CD4-positive, alpha-beta T cell treated with Interleukin-6 at 100 ng/mL for 8 hours (primary cell): Measurements from ENCODE around the gene SOX6.

Source experiments
- DNase-seq: peaks from one replicate; pipeline ENCODE4 v3.0.0-alpha.2; 2020; ENCODE audit warnings: mixed read lengths, low spot score

SOX6 gene

DNA sequence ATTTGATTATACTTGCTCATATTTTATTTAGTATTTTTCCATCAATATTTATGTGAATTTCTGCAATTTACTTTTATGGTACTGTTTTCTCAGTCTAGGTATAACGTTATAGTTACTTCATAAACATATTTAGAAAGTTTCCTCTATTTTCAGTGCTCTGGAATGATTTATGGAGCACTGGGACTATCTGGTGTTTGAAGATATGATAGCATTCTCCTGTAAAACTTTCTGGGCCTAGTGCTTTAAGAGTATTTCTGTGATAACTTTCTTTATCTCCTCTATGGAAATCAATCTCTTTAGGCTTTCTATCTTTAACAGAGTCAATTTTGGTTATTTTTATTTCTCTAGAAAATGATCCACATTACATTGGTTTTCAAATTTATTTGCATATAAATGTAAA, 85.1 kb downstream of the SOX6 start:
- no peak for DNase-seq

GRCh38 chr11:16266021-16266420, 90.3 kb downstream of the SOX6 start:
- DNase-seq = no peak

GRCh38 chr11:16265022-16265421, 91.3 kb downstream of the SOX6 start:
- no peak for DNase-seq

- DNase-seq = no peak
Measured at GRCh38 chr11:16262645-16262955, 93.7 kb downstream of the SOX6 start.

DNA sequence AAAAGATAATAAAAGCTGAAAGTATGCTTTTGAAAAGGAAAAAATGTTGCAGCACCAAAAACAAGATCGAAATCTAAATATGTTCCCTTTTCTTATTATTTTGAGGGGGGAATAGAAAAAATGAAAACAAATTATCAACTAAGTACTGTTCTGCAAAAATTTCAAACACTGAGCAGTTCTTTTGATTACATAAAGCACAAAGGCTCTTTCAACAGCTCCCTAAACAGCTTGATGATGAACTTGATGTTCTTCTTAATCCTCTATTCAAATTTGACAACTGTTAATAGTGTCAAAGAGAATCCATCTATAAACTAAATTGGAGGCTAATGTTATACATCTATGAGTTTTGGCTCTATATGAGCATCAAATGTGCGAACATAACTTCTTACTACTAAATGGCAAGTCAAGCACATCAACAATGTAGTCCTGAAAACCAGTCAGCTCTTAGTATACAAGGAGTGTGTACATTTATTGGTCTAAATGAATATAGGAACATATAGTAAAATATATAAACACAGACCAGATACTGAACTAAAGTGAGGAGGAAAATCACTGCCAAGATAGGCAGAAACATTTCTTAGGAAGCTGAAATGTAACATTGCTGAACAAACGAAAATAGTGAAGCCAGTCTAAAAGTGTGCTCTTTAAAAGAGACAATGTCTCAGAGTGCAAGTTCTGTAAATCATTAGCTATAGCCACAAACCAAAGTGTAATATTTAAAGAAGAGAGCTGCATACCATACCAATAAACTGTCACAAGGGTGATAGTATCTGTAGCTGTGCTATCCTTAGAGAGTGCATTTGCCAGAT, 94.3 kb downstream of the SOX6 start:
- no peak for DNase-seq

DNA sequence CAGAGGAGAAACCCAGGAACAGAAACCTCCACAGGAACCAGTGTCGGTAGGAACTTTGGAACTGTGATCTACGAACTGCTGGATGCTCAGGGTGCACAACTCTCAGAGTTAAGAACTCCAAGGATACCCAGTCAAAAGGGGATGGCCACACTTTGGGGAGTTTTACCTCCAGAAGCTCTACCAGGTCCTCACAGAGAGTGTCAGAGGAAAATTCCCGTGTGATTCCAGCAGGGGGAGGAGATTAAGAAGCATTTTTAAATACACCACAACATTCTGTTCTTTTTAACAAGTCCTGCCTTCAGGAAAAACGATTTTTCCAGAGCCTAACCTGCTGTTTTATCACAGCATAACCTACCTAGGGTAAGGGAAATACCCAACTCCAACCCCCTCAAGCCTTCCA, 104.0 kb downstream of the SOX6 start:
- no peak for DNase-seq

DNA sequence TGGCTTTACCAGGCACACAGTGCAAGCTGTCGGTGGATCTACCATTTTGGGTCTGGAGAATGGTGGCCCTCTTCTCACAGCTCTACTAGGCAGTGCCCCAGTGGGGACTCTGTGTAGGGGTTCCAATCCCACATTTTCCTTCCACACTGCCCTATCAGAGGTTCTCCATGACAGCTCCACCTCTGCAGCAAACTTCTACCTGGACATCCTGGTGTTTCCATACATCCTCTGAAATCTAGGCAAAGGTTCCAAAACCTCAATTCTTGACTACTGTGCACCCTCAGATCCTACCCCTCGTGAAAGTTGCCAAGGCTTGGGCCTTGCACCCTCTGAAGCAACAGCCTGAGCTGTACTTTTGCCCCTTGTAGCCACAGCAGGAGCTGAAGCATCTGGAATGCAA, 108.1 kb downstream of the SOX6 start:
- DNase-seq = no peak

- no peak for DNase-seq
Measured at GRCh38 chr11:16242806-16243205, 113.5 kb downstream of the SOX6 start.

GRCh38 chr11:16240687-16241086, 115.7 kb downstream of the SOX6 start:
- DNase-seq = no peak

- DNase-seq = no peak
Measured at GRCh38 chr11:16239141-16240105, 116.9 kb downstream of the SOX6 start.

- no peak for DNase-seq
Measured at GRCh38 chr11:16226245-16226644, 130.1 kb downstream of the SOX6 start.

GRCh38 chr11:16225623-16226022, 130.7 kb downstream of the SOX6 start:
- DNase-seq = no peak

GRCh38 chr11:16223558-16223957, 132.8 kb downstream of the SOX6 start:
- DNase-seq = no peak

- no peak for DNase-seq
Measured at GRCh38 chr11:16217631-16218030, 138.7 kb downstream of the SOX6 start.

GRCh38 chr11:16216831-16217230, 139.5 kb downstream of the SOX6 start:
- no peak for DNase-seq

GRCh38 chr11:16215352-16215751, 141.0 kb downstream of the SOX6 start:
- no peak for DNase-seq

GRCh38 chr11:16211407-16211806, 144.9 kb downstream of the SOX6 start:
- no peak for DNase-seq

DNA sequence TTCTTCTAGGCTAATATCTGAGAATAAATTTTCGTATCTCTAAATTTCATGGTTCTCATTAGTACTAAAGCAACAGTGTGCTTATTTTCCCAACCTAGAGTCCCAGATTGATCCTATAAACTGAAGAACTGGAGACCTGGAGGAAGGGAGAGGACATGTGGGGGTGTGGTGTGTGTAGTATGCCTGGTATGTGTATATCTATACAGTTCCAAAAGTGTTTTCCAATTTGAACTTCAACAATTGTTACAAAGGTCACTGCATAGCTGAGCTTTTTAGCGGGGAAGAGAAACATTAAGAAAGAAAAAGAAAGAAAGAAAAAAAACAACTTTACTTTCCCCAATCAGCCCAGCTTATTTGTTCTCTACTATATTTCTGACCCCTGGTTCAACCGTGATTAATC, 152.1 kb downstream of the SOX6 start:
- no peak for DNase-seq

DNA sequence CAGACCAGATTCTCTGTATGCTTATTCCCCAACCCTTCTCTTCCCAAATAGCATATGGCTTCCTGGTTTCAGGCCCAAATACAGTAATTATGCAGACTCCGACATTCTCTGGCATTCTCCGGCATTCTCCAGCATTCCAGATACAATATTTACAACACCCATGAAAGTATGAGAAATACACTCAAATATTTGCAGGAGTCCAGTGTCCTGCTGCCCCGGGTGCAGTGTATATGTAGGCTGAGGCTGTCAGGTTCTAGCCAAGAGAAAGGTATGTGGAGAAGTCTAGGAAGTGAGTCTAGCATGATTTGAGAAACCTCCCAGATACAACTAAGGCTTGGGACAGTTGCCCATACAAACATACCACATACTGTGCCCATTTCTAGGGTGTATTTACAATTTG, 160.7 kb downstream of the SOX6 start:
- DNase-seq = no peak

DNA sequence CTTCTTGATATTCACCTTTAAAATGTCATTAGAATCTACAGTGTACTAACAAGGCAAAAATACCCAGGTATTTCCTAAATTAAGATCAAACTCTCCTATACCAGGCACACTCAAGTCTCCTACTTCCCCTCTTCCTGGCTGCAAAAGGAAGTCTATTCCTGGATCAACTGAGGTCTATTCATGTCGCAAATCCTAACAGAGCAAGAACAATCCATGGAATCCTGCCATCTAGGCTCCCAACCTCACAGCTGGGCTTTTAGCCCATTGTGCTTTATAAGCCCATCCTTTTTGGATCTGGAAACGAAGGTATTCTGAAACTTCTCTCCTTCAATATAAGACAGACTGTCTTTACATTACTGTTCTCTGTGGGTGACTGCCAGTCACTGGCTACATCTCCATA, 161.8 kb downstream of the SOX6 start:
- no peak for DNase-seq

DNA sequence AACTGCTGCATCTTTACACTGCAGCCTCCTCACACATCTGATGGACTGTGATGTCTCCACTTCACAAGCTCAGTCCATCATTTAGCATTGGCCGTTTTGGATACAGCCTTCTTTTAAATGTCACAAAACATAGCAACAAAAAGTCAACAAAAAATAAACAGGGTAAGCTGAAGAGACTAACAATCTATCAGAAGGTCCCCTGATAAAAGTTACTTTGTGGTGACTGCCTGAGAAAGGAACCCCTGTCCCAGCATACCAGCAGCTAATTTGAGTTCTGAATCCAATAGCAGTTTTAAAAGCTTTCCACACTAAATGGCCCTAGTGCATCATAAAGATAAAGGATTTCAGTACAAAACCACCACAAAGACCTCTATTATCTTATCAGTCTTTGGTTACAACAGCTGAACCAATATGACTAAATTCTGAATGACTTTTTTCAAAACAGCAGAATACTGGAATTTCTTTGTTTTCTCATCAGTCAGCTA, 162.4 kb downstream of the SOX6 start:
- DNase-seq = no peak

DNA sequence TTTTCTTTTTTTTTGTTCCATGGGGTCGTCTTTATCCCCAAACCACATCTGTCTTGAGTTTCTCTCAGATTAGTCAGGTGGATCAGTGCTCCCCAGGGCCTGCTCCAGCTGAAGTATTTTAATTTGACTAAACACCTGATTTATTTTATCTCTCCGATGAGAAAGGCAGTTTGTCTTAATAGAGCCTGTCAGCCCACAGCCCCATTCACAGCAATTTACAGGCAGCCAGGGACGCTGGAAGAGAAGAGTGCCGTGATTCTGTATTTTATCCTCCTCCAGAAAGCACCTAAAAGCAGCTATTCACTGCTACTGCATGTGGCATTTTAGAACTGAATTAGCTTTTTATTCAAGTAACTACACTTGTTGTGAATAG, 164.5 kb downstream of the SOX6 start:
- no peak for DNase-seq

- DNase-seq = no peak
Measured at GRCh38 chr11:16191212-16191867, 165.0 kb downstream of the SOX6 start.
